A549 treated with CpdA at 1 μM for 4 hours (cell line): ENCODE data around the gene HMGCS2. TPM values are rescaled to one million over a fixed set of nuclear protein-coding genes. Genes with fewer than 3 reads are reported as not detected.

Experiments used
- total RNA-seq: library from RNA; stranded (reverse); fragments of 200-300 nt; extraction: Qiagen RNA extraction; gene quantifications from 5 replicates; pipeline ENCODE4 v1.2.3, GENCODE V29; 2022; ENCODE audit warnings: low read depth

Gene HMGCS2
- total RNA-seq: not detected in 5 replicates

DNA sequence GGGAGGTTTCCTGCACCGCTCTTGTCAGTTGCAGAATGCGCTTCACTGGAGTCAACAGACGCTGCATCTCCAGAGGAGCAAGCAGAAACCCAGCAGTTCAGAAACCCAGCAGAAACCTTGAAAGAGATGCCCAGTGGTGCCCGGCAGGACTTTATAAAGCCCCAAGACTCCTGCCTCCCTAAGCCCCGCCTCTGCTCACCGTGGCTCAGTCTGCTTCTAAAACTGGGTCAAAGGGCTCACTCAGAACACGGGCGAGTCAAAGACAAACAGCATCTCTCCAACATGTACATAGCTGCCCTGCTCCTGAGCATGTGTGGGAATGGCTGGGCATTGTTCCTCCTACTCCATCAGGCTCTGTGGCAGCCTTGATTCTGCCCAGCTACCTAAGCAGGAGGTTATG is at the start of gene HMGCS2:
Gene HMGCS2, minus strand, starts transcription at position 128 of the 400 bp plus-strand sequence. Its CDS starts 61 bp downstream, at position 67.

DNA sequence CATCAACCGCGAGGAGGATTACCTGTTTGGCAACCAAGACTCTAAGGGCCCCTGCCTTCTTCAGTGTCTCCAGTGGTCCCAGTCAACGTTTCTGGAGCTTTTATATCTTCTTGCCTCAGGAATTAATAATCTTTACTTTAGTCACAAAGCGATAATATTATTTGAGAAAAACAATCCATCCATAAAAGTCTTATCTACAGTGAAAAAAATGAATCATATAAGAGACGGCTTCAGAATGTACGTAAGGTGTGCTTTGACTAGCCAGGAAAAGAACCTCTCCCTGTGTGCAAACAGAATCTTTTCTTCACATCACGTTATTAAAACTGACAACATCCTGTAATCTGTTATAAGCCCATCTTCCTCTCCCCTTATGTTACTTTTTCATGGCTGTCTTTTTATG is 42.7 kb upstream of the HMGCS2 start, which contains the start of gene REG4:
Gene REG4, minus strand, starts transcription at position 74 of the 400 bp plus-strand sequence. CDS start 2,691 bp downstream, outside the sequence.

DNA sequence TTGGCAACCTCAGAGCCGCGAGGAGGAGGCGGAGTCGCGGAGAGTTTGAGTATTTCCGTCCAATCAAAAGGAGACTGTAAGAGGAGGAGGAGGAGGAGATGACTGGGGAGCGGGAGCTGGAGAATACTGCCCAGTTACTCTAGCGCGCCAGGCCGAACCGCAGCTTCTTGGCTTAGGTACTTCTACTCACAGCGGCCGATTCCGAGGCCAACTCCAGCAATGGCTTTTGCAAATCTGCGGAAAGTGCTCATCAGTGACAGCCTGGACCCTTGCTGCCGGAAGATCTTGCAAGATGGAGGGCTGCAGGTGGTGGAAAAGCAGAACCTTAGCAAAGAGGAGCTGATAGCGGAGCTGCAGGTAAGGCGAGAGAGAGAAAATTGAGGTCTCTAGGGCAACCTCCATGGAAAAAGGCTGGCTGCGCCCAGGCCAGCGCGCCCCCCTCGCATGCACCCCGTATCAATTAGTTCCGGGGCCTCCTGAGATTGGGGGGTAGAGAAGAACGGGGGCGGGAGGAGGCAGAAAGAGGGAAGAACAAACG is 56.8 kb downstream of the HMGCS2 start, which contains the start of gene PHGDH:
Gene PHGDH, plus strand, starts transcription at position 131 of the 538 bp plus-strand sequence. Its CDS starts 89 bp downstream, at position 220.

Other genes starting within 250 kb of the HMGCS2 start
- 1.6 to 2.1 TPM (median 1.8 TPM) in 5 replicates for gene ZNF697, start 120.6 kb downstream of the HMGCS2 start, total RNA-seq
- 61.4 to 93.1 TPM (median 85.3 TPM) in 5 replicates for gene PHGDH, start 57.0 kb downstream of the HMGCS2 start, total RNA-seq
- gene REG4, start 42.6 kb upstream of the HMGCS2 start, total RNA-seq: not detected in 5 replicates
- not detected in 5 replicates for gene ADAM30, start 127.6 kb upstream of the HMGCS2 start, total RNA-seq